CD4-positive, alpha-beta T cell treated with Interleukin-4 for 4 hours (primary cell): ENCODE measurements around the gene TTC34.

Experiments
- DNase-seq: peaks from one replicate; pipeline ENCODE4 v3.0.0-alpha.2; 2020

TTC34 gene

GRCh38 chr1:2829846-2830615, 28.5 kb upstream of the TTC34 start:
- no peak for DNase-seq

GRCh38 chr1:2828586-2829250, 27.2 kb upstream of the TTC34 start:
- no peak for DNase-seq

- DNase-seq = no peak
Observed at GRCh38 chr1:2826736-2827292, 25.3 kb upstream of the TTC34 start.

GRCh38 chr1:2826316-2826715, 24.8 kb upstream of the TTC34 start:
- DNase-seq = no peak

GRCh38 chr1:2825487-2826189, 24.1 kb upstream of the TTC34 start:
- no peak for DNase-seq

- DNase-seq = no peak
Observed at GRCh38 chr1:2824999-2825398, 23.5 kb upstream of the TTC34 start.

- no peak for DNase-seq
Observed at GRCh38 chr1:2823921-2824610, 22.6 kb upstream of the TTC34 start.

- DNase-seq = no peak
Observed at GRCh38 chr1:2822621-2823145, 21.2 kb upstream of the TTC34 start.

GRCh38 chr1:2821966-2822620, 20.6 kb upstream of the TTC34 start:
- DNase-seq = no peak

GRCh38 chr1:2821373-2821955, 20.0 kb upstream of the TTC34 start:
- no peak for DNase-seq

GRCh38 chr1:2820731-2821372, 19.4 kb upstream of the TTC34 start:
- no peak for DNase-seq

GRCh38 chr1:2819831-2820730, 18.6 kb upstream of the TTC34 start:
- no peak for DNase-seq

GRCh38 chr1:2819429-2819828, 17.9 kb upstream of the TTC34 start:
- no peak for DNase-seq

GRCh38 chr1:2817784-2818564, 16.5 kb upstream of the TTC34 start:
- DNase-seq = no peak

- no peak for DNase-seq
Observed at GRCh38 chr1:2816786-2817185, 15.3 kb upstream of the TTC34 start.

- no peak for DNase-seq
Observed at GRCh38 chr1:2815551-2815950, 14.1 kb upstream of the TTC34 start.

- no peak for DNase-seq
Observed at GRCh38 chr1:2814511-2815075, 13.1 kb upstream of the TTC34 start.

- no peak for DNase-seq
Observed at GRCh38 chr1:2812939-2813653, 11.6 kb upstream of the TTC34 start.
